OCI-LY7 (cell line): Measurements from ENCODE around the gene MLST8.

Experiments used
- EZH2phosphoT487 ChIP-seq: fragments of 200-600 bp; sonication (generic); IDR thresholded peaks from 2 replicates; pipeline ENCODE4 v1.6.1; 2018; ENCODE audit warnings: low read depth, borderline replicate concordance, mild to moderate bottlenecking, mixed run types, antibody characterized with exemption, low read length, moderate library complexity, mixed read lengths
- TF ChIP-seq, protein P1 (sequence below): fragments of 200-600 bp; sonication (generic); conservative IDR thresholded peaks from 2 replicates; pipeline ENCODE4 v1.5.1; 2014; ENCODE audit warnings: mild to moderate bottlenecking, antibody characterized with exemption, low read length, moderate library complexity, mixed read lengths

DNA sequence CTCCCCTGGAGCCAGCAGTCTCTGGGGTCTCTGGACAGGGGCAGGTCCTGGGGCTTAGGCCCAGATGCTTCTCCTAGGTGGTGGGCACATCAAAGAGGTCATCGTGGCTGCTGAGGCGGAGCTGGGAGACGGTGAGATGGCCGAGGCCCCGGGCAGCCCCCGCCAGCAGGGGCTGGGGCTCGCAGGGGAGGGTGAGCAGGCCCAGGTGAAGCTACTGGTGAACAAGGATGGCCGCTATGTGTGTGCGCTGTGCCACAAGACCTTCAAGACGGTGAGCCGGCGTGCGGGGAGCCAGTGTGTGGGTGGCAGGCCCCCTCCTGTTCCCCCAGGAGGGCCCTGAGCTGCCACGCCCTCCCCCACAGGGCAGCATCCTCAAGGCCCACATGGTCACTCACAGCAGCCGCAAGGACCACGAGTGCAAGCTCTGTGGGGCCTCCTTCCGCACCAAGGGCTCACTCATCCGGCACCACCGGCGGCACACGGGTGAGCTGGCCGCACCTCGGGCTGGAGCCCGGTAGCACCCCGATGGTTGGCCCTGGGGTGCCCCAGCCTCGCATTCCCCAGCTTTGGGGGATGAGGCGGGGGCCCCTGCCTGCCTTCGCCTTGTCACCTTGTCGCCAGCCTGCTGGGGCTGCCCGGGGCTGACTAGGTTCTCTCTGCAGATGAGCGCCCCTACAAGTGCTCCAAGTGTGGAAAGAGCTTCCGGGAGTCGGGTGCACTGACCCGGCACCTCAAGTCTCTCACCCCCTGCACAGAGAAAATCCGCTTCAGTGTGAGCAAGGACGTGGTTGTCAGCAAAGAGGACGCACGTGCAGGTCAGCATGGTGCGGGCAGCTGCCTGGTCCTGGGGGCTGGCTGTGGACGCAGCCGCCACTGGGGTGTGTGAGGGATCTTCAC, 27.1 kb downstream of the MLST8 start:
- TF ChIP-seq, protein P1, sequence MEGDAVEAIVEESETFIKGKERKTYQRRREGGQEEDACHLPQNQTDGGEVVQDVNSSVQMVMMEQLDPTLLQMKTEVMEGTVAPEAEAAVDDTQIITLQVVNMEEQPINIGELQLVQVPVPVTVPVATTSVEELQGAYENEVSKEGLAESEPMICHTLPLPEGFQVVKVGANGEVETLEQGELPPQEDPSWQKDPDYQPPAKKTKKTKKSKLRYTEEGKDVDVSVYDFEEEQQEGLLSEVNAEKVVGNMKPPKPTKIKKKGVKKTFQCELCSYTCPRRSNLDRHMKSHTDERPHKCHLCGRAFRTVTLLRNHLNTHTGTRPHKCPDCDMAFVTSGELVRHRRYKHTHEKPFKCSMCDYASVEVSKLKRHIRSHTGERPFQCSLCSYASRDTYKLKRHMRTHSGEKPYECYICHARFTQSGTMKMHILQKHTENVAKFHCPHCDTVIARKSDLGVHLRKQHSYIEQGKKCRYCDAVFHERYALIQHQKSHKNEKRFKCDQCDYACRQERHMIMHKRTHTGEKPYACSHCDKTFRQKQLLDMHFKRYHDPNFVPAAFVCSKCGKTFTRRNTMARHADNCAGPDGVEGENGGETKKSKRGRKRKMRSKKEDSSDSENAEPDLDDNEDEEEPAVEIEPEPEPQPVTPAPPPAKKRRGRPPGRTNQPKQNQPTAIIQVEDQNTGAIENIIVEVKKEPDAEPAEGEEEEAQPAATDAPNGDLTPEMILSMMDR: no peak
- TF ChIP-seq EZH2phosphoT487: no peak
